GM13977 (cell line): ENCODE measurements around the gene PPIL1.

ENCODE experiments used
- DNase-seq: peaks from one replicate; pipeline ENCODE4 v3.0.0; 2012; ENCODE audit warnings: low spot score
- in situ Hi-C: fragments of 300-500 bp; cut with MboI; formaldehyde crosslinking; loops from one replicate; pipeline ENCODE4 v1.12.0; 2022; ENCODE audit warnings: low sequenced_read_pairs, low pct_unique_long_range_greater_than_20kb, mixed read lengths, inconsistent platforms; ENCODE audit not compliant: unreplicated experiment
- TF ChIP-seq, protein P1 (sequence below): IDR thresholded peaks from 2 replicates; pipeline ENCODE4 v1.5.1; 2012; ENCODE audit warnings: mild to moderate bottlenecking, control low read depth; ENCODE audit not compliant: insufficient read depth; ENCODE audit errors: extremely low read depth, missing control alignments

The PPIL1 gene

DNA sequence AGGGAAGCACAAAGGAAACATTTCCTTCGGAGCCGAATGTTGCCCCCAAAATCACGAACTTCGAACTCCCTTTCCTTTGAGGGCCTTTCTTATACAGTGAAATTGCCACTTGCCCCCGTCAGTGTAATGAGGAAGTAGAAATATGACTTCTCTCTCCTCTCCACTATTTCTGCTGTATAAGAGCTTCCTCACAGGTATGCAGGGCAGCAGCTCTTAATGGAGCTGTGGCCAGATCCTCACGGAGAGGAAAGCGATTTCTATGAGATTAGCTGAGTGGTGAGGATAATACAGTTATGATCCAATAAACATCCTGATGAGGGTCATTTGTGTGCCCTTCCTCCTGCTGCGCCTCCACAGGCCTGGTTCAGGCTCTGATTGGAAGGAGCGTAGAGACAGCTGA, 24.6 kb downstream of the PPIL1 start:
- in situ Hi-C loops, result no loop called here
- TF ChIP-seq, protein P1, sequence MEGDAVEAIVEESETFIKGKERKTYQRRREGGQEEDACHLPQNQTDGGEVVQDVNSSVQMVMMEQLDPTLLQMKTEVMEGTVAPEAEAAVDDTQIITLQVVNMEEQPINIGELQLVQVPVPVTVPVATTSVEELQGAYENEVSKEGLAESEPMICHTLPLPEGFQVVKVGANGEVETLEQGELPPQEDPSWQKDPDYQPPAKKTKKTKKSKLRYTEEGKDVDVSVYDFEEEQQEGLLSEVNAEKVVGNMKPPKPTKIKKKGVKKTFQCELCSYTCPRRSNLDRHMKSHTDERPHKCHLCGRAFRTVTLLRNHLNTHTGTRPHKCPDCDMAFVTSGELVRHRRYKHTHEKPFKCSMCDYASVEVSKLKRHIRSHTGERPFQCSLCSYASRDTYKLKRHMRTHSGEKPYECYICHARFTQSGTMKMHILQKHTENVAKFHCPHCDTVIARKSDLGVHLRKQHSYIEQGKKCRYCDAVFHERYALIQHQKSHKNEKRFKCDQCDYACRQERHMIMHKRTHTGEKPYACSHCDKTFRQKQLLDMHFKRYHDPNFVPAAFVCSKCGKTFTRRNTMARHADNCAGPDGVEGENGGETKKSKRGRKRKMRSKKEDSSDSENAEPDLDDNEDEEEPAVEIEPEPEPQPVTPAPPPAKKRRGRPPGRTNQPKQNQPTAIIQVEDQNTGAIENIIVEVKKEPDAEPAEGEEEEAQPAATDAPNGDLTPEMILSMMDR, result no peak
- DNase-seq, result no peak

DNA sequence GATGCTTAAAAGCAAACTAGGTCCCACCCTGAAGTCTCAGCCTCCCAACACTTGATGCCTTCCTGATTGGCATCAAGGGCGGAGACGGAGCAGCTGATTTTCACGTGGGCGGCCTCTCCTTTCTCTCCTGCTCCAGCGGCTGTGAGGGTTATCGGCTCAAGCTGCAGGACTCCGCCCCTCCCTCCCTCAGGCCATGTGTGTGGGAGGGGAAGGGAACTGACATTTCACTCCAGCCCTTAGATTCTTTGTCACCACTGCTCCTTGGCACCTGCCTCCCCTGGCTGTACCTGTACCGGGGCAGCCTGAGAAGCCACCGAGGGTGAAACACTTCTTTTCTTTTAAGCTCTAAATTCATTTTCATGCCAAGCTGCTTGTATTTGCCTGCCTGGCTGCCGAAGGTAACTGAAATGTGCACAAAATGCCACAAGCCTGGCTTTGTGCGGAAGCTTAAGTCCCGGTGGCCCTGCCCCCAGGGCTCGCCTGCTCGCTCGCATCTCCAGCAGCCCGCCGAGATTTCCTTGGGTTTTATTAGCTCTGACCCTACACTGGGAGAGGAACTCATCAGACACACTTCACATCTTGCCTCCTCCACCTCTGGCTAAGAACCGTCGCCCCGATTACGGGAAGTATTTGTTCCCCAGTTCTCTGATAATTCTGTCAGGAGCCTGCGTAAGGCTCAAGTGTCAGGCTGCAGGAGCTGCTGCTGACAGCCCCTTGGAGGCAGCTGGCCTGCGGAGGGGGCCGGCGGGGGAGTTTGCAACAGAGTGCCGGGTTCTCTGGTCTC, 25.8 kb downstream of the PPIL1 start:
- DNase-seq, result no peak
- TF ChIP-seq, protein P1, result no peak
- in situ Hi-C loops, result no loop called here

- in situ Hi-C loops, result no loop called here
- TF ChIP-seq, protein P1, result no peak
Measured at GRCh38 chr6:36847991-36848390, 26.6 kb downstream of the PPIL1 start.

DNA sequence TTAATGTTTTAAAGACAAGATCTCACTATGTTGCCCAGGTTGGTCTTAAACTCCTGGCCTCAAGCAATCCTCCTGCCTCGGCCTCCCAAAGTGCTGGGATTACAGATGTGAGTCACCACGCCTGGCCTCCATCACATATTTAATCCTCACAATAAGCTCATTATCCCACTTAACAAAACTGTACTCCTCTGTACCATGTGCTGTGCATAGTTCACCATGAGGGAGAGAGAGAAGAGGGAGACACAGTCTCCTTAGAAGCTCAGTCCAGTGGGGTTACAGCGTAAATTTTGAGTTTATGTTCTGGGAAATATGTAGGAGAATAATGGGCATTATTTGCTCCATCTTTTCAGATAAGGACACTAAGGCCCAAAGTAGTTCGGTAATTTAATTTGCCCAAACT, 27.5 kb downstream of the PPIL1 start:
- in situ Hi-C loops, result no loop called here
- DNase-seq, result no peak
- TF ChIP-seq, protein P1, result no peak

More at GRCh38 chr6:36847991-36848390, 26.6 kb downstream of the PPIL1 start:
- DNase-seq, result no peak

GRCh38 chr6:36845233-36845632, 29.4 kb downstream of the PPIL1 start:
- in situ Hi-C loops, result no loop called here
- TF ChIP-seq, protein P1, result no peak
- no peak for DNase-seq

GRCh38 chr6:36844232-36845170, 30.1 kb downstream of the PPIL1 start:
- in situ Hi-C loops, result no loop called here
- no peak for DNase-seq
- TF ChIP-seq, protein P1, result no peak
